Measurements from ENCODE around the gene RNF227. TPM values are rescaled to one million over a fixed set of nuclear protein-coding genes. Genes with fewer than 3 reads are reported as not detected.

RNF227 gene
- total and polyA plus RNA-seq, 10 of the 15 experiments (the other 5 are each of a cell fraction or from before 2014, with no cell fraction given), result 0.49 to 5.0 (median 1.3) TPM

- H3K4me3 ChIP-seq, result no peak overlapping the region
- intact Hi-C loops (cut with micrococcal nuclease; ENCODE audit: unreplicated experiment), result no loop called here
- RAD21 ChIA-PET (ENCODE audit: unreplicated experiment), result interaction anchor here (1.2 to 1.9 kb wide), 3 partner anchors 9 to 106 kb away, joined by 3 to 5 read pairs (median 3); no protein-coding TSS in a partner anchor
- BruUV-seq (replicated peaks), result TSS peak; percentile 15
- ATAC-seq, result no peak
- no peak overlapping the region for H3K27ac ChIP-seq (ENCODE audit: control insufficient read depth, insufficient read depth)
- no peak for FAIRE-seq
- H3K27me3 ChIP-seq (replicated peaks in 1 of 2; ENCODE audit: control insufficient read depth in 2 of 2, insufficient read depth in 2 of 2, low read length in 1 of 2), result no peaks in the 10 kb centered on the region
- H3K4me1 ChIP-seq (ENCODE audit: control insufficient read depth, insufficient read depth, low read length), result peaks cover 1% of the 10 kb centered on the region
- POLR2A ChIA-PET, result interaction anchor here (1.3 to 1.5 kb wide), 2 partner anchors 9 to 15 kb away, joined by 3 to 5 read pairs; no protein-coding TSS in a partner anchor
- in situ Hi-C loops (cut with MboI), result no loop called here
- H2AFZ ChIP-seq (ENCODE audit: control insufficient read depth, low read depth, low read length), result no peak overlapping the region
- SMC1A ChIA-PET (ENCODE audit: uncharacterized antibody, unreplicated experiment), result interaction anchor here (0.6 to 4.7 kb wide), 7 partner anchors 8 to 83 kb away, joined by 3 to 25 read pairs (median 3); no protein-coding TSS in a partner anchor
- no peaks in the 10 kb centered on the region for H4K20me1 ChIP-seq (ENCODE audit: control insufficient read depth, insufficient read depth)
- no peaks in the 10 kb centered on the region for H3K9me3 ChIP-seq (replicated peaks; ENCODE audit: control insufficient read depth, insufficient read depth, low read length)
- TF ChIP-seq MXI1 (IDR thresholded peaks at IDR 0.05; ENCODE audit: low read depth, low read length) (no peak), USF1 (IDR thresholded peaks at IDR 0.05; ENCODE audit: borderline replicate concordance, extremely low read length, insufficient read depth, low read depth, low read length) (no peak), EP300 (IDR thresholded peaks at IDR 0.05; ENCODE audit: borderline replicate concordance in 1 of 2, control insufficient read depth in 1 of 2, low read depth in 2 of 2, low read length in 2 of 2) (no peak), SIN3A (IDR thresholded peaks at IDR 0.05; ENCODE audit: low read depth, low read length) (no peak)
- no peak for DNase-seq (ENCODE audit: low read depth, low spot score)
- H3K79me2 ChIP-seq (ENCODE audit: control insufficient read depth, insufficient read depth, low read length), result peaks cover 27% of the 10 kb centered on the region
- CTCF ChIA-PET, result interaction anchor here (0.9 to 8.9 kb wide), 7 partner anchors 9 to 138 kb away, joined by 3 to 76 read pairs (median 4); partner anchors contain the start of gene RNF227
- no peak overlapping the region for H3K9ac ChIP-seq (ENCODE audit: control insufficient read depth, insufficient read depth, low read length)
- no peak overlapping the region for H3K4me2 ChIP-seq (ENCODE audit: control insufficient read depth, insufficient read depth)
- peaks cover 0 to 7% of the 10 kb centered on the region in 2 experiments; a peak in 2 of 4 replicates for H3K36me3 ChIP-seq (ENCODE audit: control insufficient read depth in 2 of 2, insufficient read depth in 2 of 2, low read length in 1 of 2)
These were observed 19.8 kb upstream of the RNF227 start for GRCh38 chr17:7935859-7936258.

Measured in GM12878 (cell line).